ENCODE data around the gene CLASP1.
"Not testable (repeated sequence)": the region's sequence is repeated elsewhere in the genome, so short reads cannot be mapped to it uniquely, and the experiment has no call there.

CLASP1 gene

GRCh38 chr2:121613774-121614173 lies 35.5 kb downstream of the CLASP1 start:
- no peak overlapping the region for H3K4me3 ChIP-seq (ENCODE audit: low read length)
- no peak for TF ChIP-seq CTCF (IDR thresholded peaks at IDR 0.05; ENCODE audit: insufficient read depth, low read depth, low read length, missing control alignments)
- peak; percentile 35 for DNase-seq (ENCODE audit: low read depth)

DNA sequence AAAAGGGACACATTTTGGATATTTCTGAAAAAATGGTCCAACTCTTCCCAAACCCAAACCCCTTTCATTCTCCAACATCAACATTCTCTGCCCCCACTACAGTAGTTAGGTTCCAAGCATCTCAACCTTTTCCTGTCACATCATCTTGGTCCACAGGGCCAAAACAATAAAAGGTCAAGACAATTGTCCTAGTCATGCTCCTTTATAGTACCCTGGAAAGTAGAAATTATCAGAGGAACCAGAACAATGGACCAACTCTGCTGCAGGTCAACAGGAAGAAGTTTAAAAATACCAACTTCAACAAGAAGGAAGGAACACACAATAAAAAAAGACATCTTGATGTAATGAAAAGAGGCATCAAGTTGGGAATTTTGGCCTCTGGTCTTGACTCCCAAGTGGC lies 36.1 kb downstream of the CLASP1 start:
- H3K4me3 ChIP-seq (ENCODE audit: low read length), result no peak overlapping the region
- TF ChIP-seq CTCF (IDR thresholded peaks at IDR 0.05; ENCODE audit: insufficient read depth, low read depth, low read length, missing control alignments), result no peak
- no peak for DNase-seq (ENCODE audit: low read depth)

- TF ChIP-seq CTCF (IDR thresholded peaks at IDR 0.05; ENCODE audit: insufficient read depth, low read depth, low read length, missing control alignments), result no peak
- H3K4me3 ChIP-seq (ENCODE audit: low read length), result no peak overlapping the region
- DNase-seq (ENCODE audit: low read depth), result no peak
These were observed 37.2 kb downstream of the CLASP1 start for GRCh38 chr2:121611730-121612705.

DNA sequence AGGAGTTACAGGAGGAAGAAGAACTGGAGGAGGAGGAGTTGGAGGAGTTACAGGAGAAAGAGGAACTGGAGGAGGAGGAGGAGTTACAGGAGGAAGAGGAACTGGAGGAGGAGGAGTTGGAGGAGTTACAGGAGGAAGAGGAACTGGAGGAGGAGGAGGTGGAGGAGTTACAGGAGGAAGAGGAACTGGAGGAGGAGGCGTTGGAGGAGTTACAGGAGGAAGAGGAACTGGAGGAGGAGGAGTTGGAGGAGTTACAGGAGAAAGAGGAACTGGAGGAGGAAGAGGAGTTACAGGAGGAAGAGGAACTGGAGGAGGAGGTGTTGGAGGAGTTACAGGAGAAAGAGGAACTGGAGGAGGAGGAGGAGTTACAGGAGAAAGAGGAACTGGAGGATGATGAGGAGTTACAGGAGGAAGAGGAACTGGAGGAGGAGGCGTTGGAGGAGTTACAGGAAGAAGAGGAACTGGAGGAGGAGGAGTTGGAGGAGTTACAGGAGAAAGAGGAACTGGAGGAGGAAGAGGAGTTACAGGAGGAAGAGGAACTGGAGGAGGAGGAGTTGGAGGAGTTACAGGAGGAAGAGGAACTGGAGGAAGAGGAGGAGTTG lies 38.1 kb downstream of the CLASP1 start:
- DNase-seq (ENCODE audit: low read depth); H3K4me3 ChIP-seq (ENCODE audit: low read length): not testable (repeated sequence)

GRCh38 chr2:121610487-121610874 lies 38.8 kb downstream of the CLASP1 start:
- not testable (repeated sequence) for DNase-seq (ENCODE audit: low read depth); H3K4me3 ChIP-seq (ENCODE audit: low read length)

- no peak for TF ChIP-seq CTCF (IDR thresholded peaks at IDR 0.05; ENCODE audit: insufficient read depth, low read depth, low read length, missing control alignments)
- no peak overlapping the region for H3K4me3 ChIP-seq (ENCODE audit: low read length)
- no peak for DNase-seq (ENCODE audit: low read depth)
These were observed 40.3 kb downstream of the CLASP1 start for GRCh38 chr2:121608967-121609366.

GRCh38 chr2:121608367-121608766 lies 40.9 kb downstream of the CLASP1 start:
- TF ChIP-seq CTCF (IDR thresholded peaks at IDR 0.05; ENCODE audit: insufficient read depth, low read depth, low read length, missing control alignments), result no peak
- no peak overlapping the region for H3K4me3 ChIP-seq (ENCODE audit: low read length)
- DNase-seq (ENCODE audit: low read depth), result no peak
